GM15510 (cell line): ENCODE measurements around the gene BMAL2.

ENCODE experiments used
- POLR2A ChIP-seq: IDR thresholded peaks from 3 replicates; pipeline ENCODE4 v1.6.1; 2011; ENCODE audit warnings: borderline replicate concordance; ENCODE audit not compliant: insufficient read length; ENCODE audit errors: extremely low read depth

BMAL2 gene

DNA sequence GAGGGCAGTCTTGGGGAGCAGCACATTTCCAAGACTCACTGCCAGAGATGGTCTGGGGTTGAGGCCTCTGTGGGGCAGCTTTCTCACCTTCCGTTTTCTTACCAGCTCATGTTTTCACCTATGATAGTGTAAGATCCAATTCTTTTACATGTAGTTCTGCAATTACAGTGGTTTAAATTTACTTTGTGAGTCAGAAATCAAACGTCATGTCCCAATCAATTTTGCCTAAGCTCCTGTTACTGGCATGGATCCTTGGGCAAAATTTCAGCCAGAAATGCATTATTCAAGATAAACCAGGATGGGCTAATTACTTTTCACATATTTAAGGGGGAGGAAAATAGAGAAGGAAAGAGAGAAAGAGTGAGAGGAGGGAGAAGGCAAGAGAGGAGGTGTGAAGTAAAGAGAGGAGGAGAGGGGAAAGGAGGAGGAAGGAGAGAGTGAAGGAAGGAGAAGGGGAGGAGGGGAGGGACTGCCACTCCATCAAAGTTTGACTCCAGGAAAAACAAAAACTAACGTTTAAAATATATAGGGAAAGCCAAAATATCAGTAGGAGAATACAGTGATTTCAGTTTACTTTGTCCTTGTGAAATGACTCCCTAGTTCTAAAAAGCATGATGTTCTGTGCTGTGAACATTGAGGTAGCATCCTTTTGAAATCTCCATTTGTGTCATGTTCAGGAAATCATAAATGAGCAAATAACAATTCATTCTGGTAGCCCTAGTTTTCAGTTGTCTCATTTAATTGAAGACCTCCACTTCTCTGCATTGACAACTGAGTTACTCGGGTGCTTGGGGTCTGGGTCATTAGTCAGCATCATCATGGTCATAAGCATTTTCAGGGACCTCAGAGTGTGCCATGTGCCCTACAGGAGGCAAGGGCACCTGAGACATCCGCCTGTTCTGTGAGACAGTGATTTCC, 3.0 kb downstream of the BMAL2 start:
- no peak for TF ChIP-seq POLR2A

DNA sequence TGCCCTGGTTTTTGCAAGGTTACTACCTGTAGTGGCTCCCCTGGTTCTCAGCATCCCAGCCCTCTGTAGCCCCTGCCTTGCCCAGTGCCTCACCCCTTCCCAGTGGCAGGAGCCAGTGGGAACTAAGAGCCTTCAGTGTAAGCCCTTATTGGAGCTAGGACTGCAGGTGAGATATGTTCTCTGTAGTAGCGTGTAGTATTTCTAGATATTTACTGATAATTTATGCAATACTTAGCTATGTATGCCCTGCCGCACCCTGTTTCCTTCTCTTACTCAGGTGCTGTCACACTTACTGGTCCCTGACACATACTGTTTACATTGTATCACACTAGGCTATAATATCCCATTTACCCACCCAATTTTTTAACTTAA, 3.6 kb downstream of the BMAL2 start:
- no peak for TF ChIP-seq POLR2A

DNA sequence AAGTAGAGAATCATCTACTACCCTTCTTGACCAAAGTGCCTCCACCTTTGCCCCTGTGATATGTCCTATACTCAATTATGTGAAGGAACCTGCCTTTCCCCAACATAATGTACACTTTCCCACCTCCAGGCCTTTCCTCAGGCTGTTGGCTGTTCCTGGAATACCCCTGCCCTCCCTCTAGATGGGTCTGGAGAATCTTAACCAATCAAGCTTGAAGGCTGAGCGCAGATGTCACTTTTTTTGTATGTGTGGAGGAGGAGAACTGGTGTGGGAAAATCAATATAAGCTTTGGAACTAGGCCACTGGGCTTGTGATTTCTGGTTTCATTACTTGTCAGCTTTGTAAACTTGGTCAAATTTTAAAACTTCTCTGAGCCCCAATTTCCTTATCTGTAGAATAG, 4.7 kb downstream of the BMAL2 start:
- no peak for TF ChIP-seq POLR2A

DNA sequence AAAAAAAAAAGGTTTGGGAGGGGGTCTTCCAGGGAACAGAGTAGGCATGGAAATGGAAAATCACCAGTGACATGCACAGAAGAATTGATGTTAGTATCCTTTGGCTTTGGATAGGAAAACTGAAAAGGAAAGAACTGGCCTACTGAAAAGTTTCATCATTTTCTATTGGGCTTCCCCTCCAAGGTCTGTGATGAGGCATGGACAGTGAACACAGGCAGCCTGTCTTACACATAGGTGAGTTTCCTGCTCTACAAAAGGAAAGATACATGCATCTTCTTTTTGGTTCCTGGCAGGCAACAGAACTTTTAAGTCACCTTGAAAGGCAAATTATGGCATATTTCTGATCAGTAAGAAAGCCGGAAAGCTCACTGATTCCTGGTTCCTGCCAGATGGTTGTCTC, 5.8 kb downstream of the BMAL2 start:
- no peak for TF ChIP-seq POLR2A

DNA sequence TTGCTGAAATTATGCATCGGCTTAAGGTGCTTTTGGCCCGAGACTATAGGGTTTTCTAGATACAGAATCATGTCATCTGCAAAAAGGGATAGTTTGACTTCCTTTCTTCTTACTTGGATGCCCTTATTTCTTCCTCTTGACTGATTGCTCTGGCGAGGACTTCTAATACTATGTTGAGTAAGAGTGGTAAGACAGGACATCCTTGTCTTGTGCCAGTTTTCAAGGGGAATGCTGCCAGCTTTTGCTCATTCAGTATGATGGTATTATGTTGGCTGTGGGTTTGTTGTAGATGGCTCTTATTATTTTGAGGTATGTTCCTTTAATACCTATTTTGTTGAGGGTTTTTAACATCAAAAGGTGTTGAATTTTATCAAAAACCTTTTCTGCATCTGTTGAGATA, 8.3 kb downstream of the BMAL2 start:
- TF ChIP-seq POLR2A = no peak

DNA sequence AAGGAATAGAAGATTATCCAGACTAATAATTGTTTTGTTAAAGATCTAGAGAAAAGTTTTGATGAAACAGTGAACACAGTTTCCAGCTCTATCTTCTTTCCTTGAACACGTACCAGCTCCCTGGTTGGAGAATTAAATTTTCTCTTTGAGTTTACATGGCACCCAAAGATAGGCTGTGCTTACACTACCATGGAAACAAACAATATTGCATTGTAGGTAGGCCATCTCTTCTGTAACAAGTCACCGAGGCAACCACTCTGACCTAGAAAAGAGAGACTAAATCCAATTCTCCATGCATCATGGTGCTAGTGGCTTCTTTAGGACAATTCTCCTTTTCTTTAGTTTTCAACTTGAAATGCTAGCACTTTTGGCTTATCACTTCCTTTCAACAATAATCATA, 9.9 kb downstream of the BMAL2 start:
- no peak for TF ChIP-seq POLR2A

DNA sequence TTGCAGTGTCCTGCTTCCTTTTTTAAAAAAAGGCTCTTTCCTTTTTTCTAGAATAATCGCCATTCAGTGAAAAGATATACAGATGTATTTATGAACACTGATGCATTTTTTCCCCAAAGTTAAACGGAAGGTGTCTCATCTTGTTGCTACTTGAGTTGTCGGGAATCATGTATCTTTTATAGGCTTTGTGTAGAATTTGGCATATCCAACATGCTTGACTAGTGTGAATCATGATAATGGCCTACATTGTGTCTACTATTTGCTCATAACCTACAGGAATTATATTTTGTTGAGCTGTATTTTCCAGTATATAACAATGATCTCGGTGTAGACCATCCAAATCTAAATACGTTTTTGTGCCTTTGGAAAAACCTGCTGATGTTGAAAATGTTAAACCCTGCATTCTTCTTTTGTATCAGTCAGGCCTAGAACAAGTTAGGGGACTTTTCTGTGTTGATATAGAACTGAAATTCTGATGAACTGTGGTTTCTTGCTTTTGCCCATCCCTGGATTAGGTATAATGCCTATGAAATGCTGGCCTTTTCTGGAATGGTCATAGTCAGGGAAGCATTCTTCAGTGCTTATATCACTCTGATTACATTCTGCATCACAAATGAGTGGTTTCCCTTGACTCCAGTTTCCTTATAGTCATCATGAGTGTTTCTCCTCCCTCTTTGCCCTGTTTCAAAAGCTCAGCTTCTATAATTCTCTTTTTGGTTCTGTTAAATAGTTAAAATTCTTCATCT, 10.8 kb downstream of the BMAL2 start:
- no peak for TF ChIP-seq POLR2A

DNA sequence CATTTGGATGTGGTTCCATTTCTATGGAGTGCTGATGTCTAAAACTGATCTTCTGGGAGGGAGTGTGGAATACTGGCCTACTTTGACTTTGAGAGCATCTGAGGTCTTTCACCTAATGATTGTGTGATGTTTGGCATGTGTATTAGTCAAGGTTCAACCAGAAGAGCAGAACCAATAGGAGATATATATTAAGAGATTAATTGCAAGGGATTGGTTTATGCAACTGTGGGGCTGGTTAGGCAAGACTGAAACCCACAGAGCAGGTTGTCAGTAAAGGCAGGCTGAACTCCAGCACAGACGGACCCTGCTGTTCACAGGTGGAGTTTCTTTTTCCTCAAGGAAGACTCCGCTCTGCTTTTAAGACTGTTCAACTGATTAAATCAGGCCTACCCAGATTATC, 11.6 kb downstream of the BMAL2 start:
- no peak for TF ChIP-seq POLR2A

DNA sequence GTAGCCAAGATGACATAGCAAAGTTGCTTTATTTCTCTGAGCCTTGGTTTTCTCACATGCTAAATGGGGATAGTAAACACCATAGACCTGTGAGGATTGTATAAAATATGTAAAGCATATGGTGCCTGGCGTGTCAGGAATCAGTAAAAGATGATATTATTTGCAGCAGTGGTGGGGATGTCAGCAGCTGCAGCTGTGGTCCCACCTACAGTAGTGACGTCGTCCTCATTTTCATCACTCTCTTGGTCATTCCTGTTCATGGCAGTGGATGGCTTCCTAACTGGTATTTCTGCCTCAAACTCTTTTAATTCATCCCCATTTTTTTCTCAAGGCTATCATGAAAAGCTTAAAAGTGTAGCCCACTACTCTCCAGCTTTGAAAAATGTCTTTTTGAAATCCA, 12.1 kb downstream of the BMAL2 start:
- TF ChIP-seq POLR2A = no peak

DNA sequence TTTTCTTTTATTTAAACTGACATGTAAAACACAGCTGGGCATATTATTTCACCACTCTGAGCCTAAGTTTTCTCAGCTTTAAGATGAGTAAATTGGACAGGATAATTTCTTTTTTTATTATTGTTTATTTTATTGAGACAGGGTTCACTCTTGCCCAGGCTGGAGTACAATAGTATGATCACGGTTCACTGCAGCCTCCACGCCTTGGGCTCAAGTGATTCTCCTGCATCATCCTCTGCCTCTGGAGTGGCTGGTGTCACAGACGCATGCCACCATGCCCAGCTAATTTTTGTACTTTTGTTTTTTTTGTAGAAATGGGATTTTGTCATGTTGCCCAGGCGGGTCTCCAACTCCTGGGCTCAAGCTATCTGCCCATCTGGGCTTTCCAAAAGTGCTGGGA, 12.7 kb downstream of the BMAL2 start:
- no peak for TF ChIP-seq POLR2A

DNA sequence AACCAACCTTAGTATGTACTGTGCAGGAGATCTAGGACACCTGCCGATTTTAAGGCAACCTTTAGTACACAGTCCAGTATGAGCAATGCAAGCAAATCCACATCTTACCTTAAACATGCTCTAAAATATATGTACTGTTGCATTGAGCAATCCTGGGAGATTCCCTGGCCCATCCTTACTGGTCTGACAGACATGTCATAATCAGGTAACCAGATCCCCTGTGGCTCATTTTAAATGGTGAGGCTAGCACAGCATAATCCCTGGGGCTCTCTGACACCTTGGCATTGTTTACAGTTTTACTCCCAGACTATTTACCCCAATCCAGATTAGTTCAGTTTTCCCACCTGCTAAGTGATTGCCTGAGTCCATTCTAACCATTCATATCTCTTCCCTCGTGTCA, 15.1 kb downstream of the BMAL2 start:
- no peak for TF ChIP-seq POLR2A

DNA sequence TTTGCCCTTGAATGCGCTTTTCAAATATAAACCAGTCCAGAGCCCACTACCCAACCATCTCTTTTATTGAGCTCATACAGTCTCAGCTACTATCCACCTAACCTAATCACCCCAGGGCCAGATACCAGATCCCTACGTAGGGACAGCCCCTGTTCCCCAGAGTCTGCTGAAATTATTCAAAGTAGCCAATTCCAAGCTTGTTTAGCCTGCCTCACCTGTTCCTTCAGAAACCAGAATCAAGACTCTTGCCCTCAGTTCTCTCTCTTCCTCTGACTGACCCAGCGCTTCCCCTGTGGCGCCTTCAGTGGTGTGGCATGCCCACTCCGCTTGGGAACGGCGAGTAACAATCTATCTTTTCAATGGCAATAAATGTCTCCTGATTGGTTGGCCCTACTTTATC, 18.8 kb downstream of the BMAL2 start:
- no peak for TF ChIP-seq POLR2A

DNA sequence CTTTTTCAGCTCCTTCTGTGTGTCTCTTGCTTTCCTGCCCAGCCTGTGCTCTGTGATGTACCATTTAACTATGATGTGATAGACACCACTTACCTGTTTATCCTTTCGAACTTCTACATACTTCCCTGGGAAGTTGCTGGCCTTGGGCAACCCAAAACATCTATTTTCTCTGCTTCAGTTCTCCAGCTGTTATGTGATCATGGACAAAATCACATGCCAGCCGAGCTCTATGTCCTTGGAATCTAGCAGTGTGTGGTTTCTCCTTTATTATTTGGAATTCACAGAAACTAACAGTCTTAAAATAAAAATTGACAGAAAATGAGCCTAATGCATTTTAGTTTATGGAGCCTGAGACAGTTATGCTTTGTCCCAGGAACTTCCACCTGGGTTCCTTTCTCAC, 22.9 kb downstream of the BMAL2 start:
- no peak for TF ChIP-seq POLR2A

DNA sequence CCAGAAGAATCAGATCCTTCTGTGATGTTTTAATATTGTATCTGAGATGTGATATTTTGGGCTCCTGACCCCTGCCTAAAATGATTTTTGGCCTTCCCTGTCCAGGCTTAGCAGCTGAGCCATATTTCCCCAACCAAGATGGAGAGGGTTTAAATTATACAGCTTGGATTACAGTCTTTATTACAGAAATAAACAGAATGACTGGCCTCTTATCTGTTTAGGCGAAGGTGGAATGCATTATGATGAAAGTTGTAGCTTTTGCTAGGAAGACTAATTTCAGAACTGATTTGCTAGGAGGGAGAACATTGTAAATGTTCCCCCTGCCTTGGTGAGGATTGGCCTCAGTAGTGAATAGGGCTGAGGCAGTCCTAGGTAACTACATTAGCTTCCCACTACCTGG, 23.3 kb downstream of the BMAL2 start:
- TF ChIP-seq POLR2A = no peak

DNA sequence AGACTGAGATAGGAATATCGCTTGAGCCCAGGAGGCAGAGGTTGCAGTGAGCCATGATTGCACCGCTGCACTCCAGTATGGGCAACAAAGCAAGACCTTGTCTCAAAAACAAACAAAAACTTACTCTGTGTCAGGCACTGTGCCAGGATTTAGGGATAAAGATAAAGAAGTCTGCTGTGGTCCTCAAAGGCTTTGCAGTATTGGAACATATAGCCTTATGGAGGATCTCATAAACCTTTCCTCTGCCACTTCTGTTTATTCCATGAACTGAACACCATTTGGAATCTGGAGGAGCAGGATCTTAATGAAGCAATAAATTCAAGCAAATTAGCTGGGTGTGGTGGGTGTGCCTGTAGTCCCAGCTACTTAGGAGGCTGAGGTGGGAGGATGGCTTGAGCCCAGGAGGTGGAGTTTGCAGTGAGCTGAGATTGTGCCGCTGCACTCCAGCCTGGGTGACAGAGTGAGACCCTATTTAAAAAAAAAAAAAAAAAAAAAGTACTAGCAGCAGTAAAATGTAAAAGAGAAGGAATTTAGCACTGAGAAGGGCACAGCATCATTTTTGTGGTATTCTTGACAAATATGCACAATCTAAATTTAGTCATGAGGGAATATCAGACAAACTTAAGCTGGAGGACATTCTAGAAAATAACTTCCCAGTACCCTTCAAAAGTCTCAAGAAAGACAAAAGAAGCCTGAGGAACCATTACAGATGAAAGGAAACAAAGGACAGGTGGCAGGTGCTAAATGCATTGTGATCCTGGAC, 27.1 kb downstream of the BMAL2 start:
- no peak for TF ChIP-seq POLR2A
